Fibroblast of lung (primary cell): ENCODE measurements around the gene HSF5.

Experiments used
- CTCF ChIP-seq, 2 donors: IDR thresholded peaks in 1 of 2; conservative IDR thresholded peaks in 1 of 2; 1 replicate in 1 of 2; 2 replicates in 1 of 2; pipeline ENCODE4 v1.5.1; 2011 to 2012; ENCODE audit warnings: low read length in 2 of 2, control low read depth in 1 of 2, inconsistent platforms in 1 of 2, low read depth in 1 of 2, mild to moderate bottlenecking in 1 of 2
- EZH2 ChIP-seq: IDR thresholded peaks from 2 replicates; pipeline ENCODE4 v1.5.1; 2012; ENCODE audit warnings: low read length, control low read depth, mild to moderate bottlenecking; ENCODE audit errors: missing control alignments

GRCh38 chr17:58536542-58536941, 48.3 kb upstream of the HSF5 start:
- no peak for TF ChIP-seq CTCF (conservative IDR thresholded peaks at IDR 0.05 in 1 of 2, IDR thresholded peaks at IDR 0.05 in 1 of 2; ENCODE audit: low read depth in 1 of 2, low read length in 2 of 2)
- TF ChIP-seq EZH2: no peak
